Measurements from ENCODE around the gene PLEKHA6.

The PLEKHA6 gene

DNA sequence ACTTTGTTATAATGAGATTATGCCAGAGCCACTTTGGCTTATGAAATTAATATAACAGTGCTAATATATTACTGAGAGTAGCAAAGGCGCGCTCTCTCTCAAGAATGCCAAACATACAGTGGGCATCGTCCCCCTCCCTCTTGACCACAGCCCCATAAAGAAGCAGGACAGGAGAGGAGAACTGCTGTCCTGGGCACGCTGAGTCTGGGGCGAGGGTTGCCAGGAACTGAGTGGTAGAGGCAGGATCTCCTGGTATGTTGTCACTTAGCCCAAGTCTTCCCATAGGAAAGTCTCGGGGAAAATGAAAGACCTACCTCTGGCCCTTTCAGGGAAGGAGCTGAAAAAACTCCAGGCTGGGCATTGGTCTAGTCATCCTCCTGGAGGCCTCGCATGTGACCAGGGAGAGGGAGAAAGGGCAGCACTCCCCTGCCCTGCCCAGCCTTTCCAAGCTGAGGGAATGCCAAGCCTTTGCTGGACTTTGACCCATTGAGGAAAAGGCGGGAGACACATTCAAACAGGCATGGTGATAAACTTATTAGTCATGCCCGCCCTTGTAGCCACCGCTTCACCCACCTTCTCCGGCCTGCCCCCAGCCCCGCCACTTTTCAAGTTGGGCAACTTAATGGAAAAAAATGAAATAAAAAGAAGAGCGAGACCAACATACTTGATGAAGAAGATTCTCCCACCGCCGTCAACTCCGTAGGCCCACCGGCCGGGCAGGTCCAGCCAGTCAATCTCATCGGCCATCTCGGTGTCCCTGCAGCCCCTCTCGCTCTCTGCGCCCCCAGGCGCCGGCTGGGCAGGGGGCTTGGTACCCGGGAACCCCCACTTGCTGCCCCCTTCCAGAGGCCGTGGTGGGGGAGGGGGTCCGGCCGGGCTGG is 17.4 kb upstream of the PLEKHA6 start:
- Histone ChIP-seq H3K9me3 (ENCODE audit: control insufficient read depth, insufficient read depth, low read length) (no peaks in the 10 kb centered on the region), H3K4me3 (ENCODE audit: low read length) (no peak overlapping the region), H3K27me3 (ENCODE audit: control insufficient read depth, low read length) (peaks cover 85% of the 10 kb centered on the region), H3K9me2 (replicated peaks; ENCODE audit: control insufficient read depth, low read length) (no peaks in the 10 kb centered on the region), H4K20me1 (ENCODE audit: control insufficient read depth, insufficient read depth, low read depth, low read length) (no peaks in the 10 kb centered on the region), H3K4me2 (ENCODE audit: low read length) (no peak overlapping the region), H3K79me2 (ENCODE audit: control insufficient read depth, low read length) (no peaks in the 10 kb centered on the region), H3K4me1 (ENCODE audit: control insufficient read depth, low read length) (peaks cover 8% of the 10 kb centered on the region), H3K36me3 (ENCODE audit: control insufficient read depth, low read length) (no peaks in the 10 kb centered on the region), H3K27ac (ENCODE audit: low read depth, low read length) (no peak overlapping the region), H3F3A (ENCODE audit: control insufficient read depth, insufficient read depth) (no peaks in the 10 kb centered on the region)
- TF ChIP-seq EZH2phosphoT487 (IDR thresholded peaks at IDR 0.05; ENCODE audit: borderline replicate concordance, low read length): no peak
- TF ChIP-seq, protein P1, sequence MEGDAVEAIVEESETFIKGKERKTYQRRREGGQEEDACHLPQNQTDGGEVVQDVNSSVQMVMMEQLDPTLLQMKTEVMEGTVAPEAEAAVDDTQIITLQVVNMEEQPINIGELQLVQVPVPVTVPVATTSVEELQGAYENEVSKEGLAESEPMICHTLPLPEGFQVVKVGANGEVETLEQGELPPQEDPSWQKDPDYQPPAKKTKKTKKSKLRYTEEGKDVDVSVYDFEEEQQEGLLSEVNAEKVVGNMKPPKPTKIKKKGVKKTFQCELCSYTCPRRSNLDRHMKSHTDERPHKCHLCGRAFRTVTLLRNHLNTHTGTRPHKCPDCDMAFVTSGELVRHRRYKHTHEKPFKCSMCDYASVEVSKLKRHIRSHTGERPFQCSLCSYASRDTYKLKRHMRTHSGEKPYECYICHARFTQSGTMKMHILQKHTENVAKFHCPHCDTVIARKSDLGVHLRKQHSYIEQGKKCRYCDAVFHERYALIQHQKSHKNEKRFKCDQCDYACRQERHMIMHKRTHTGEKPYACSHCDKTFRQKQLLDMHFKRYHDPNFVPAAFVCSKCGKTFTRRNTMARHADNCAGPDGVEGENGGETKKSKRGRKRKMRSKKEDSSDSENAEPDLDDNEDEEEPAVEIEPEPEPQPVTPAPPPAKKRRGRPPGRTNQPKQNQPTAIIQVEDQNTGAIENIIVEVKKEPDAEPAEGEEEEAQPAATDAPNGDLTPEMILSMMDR (IDR thresholded peaks at IDR 0.05; ENCODE audit: low read depth, low read length, poor library complexity, severe bottlenecking): no peak

DNA sequence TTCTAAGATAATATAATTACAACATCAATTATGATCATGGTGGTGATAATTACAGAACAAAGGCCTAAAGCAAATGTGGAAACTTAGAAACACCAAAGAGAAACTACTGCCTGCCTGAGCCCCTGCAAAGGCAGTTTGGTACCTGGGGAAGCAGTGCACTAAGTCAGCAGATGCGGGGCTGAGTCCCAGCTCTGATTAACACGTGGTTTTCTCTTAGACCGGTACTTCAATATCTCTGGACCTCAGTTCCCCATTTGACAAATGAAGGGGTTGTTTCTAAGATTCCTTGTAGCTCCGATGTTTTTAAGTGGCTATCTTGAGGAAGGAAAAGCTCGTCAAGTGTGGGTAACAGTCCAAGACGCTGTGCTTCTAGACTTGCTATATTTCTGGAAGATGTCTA is 16.7 kb upstream of the PLEKHA6 start:
- H3K4me2 ChIP-seq (ENCODE audit: low read length): no peak overlapping the region
- H3K79me2 ChIP-seq (ENCODE audit: control insufficient read depth, low read length): no peaks in the 10 kb centered on the region
- no peak for TF ChIP-seq EZH2phosphoT487 (IDR thresholded peaks at IDR 0.05; ENCODE audit: borderline replicate concordance, low read length)
- TF ChIP-seq, protein P1 (IDR thresholded peaks at IDR 0.05; ENCODE audit: low read depth, low read length, poor library complexity, severe bottlenecking): no peak
- H3F3A ChIP-seq (ENCODE audit: control insufficient read depth, insufficient read depth): no peaks in the 10 kb centered on the region
- no peaks in the 10 kb centered on the region for H3K36me3 ChIP-seq (ENCODE audit: control insufficient read depth, low read length)
- H3K9me2 ChIP-seq (replicated peaks; ENCODE audit: control insufficient read depth, low read length): no peaks in the 10 kb centered on the region
- H3K4me1 ChIP-seq (ENCODE audit: control insufficient read depth, low read length): peaks cover 7% of the 10 kb centered on the region
- H3K27me3 ChIP-seq (ENCODE audit: control insufficient read depth, low read length): peaks cover 85% of the 10 kb centered on the region
- no peaks in the 10 kb centered on the region for H4K20me1 ChIP-seq (ENCODE audit: control insufficient read depth, insufficient read depth, low read depth, low read length)
- H3K27ac ChIP-seq (ENCODE audit: low read depth, low read length): no peak overlapping the region
- H3K9me3 ChIP-seq (ENCODE audit: control insufficient read depth, insufficient read depth, low read length): no peaks in the 10 kb centered on the region
- H3K4me3 ChIP-seq (ENCODE audit: low read length): no peak overlapping the region

DNA sequence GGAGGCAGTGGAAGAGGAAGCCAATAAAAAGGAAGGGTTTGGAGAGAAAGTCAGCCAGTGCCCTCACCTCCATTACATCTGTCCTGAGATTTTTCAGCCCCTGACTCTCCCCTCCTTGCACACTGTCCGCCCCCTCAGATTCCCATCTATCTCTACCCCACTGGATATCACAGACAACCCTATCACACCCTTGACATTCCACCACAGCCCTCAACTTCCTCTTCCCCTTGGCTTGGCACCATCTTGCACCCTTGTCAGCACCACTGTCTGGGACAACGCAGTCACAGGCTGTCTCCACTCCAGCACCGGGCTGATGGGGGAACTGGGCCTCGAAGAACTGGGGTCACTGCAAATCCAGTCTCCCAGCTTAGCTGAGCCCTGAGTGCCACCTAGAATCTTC is 14.2 kb upstream of the PLEKHA6 start:
- H3K4me2 ChIP-seq (ENCODE audit: low read length): no peak overlapping the region
- H3K27me3 ChIP-seq (ENCODE audit: control insufficient read depth, low read length): peaks cover 71% of the 10 kb centered on the region
- H3K79me2 ChIP-seq (ENCODE audit: control insufficient read depth, low read length): no peaks in the 10 kb centered on the region
- TF ChIP-seq, protein P1 (IDR thresholded peaks at IDR 0.05; ENCODE audit: low read depth, low read length, poor library complexity, severe bottlenecking): no peak
- no peak for TF ChIP-seq EZH2phosphoT487 (IDR thresholded peaks at IDR 0.05; ENCODE audit: borderline replicate concordance, low read length)
- H3K27ac ChIP-seq (ENCODE audit: low read depth, low read length): no peak overlapping the region
- no peaks in the 10 kb centered on the region for H3F3A ChIP-seq (ENCODE audit: control insufficient read depth, insufficient read depth)
- H3K36me3 ChIP-seq (ENCODE audit: control insufficient read depth, low read length): no peaks in the 10 kb centered on the region
- peaks cover 7% of the 10 kb centered on the region for H3K4me1 ChIP-seq (ENCODE audit: control insufficient read depth, low read length)
- no peaks in the 10 kb centered on the region for H3K9me2 ChIP-seq (replicated peaks; ENCODE audit: control insufficient read depth, low read length)
- no peaks in the 10 kb centered on the region for H4K20me1 ChIP-seq (ENCODE audit: control insufficient read depth, insufficient read depth, low read depth, low read length)
- H3K4me3 ChIP-seq (ENCODE audit: low read length): no peak overlapping the region
- H3K9me3 ChIP-seq (ENCODE audit: control insufficient read depth, insufficient read depth, low read length): no peaks in the 10 kb centered on the region

All from DOHH2 (cell line).